Measurements from ENCODE around the gene SEMA4C.
"Not testable (repeated sequence)": the region's sequence is repeated elsewhere in the genome, so short reads cannot be mapped to it uniquely, and the experiment has no call there.

SEMA4C gene

GRCh38 chr2:96897491-96898134 is 27.7 kb upstream of the SEMA4C start:
- no peak for DNase-seq

DNA sequence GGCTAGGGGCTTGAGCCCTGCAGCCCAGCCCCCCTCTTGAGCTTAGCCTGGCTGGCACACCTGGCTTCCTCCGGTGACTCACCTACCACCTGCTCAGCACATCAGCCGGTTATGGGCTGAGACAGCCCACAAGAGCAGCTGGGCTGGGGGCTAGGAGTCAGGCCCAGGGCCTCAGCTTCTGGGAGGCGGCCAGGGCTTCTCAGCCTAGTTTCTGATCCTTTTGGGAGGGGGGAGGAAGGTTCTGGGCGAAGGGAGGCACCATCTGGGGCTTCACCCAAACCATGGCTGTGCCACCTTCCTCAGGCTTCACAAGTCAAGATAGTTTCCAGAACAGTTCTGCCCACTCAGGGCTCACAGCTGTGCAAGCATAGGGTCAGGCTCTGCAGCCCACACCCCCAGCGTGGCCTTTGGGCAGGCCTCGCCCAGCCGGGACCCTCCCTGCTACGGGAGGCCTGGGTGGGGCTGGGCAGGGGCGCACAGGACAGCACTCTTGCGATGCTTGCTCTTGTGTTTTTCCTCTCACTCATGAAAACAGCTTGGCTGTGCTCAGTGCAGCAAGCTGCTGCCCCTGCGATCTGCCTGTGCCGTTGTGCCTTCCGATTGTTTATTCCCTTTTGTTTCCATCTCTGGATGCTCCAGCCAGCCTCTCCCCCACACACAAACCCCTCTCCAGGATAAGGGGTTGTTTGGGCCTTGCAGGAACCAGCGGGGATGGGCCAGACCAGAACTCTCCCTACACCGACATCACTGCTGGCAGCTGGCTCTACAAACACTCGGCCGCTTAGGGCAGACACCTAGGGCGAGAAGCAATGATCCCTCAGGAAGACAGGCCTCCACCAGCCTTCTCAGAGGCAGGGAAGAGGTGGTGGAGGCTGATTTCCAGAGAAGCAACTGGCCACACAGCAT is 26.1 kb upstream of the SEMA4C start:
- no peak for DNase-seq

DNA sequence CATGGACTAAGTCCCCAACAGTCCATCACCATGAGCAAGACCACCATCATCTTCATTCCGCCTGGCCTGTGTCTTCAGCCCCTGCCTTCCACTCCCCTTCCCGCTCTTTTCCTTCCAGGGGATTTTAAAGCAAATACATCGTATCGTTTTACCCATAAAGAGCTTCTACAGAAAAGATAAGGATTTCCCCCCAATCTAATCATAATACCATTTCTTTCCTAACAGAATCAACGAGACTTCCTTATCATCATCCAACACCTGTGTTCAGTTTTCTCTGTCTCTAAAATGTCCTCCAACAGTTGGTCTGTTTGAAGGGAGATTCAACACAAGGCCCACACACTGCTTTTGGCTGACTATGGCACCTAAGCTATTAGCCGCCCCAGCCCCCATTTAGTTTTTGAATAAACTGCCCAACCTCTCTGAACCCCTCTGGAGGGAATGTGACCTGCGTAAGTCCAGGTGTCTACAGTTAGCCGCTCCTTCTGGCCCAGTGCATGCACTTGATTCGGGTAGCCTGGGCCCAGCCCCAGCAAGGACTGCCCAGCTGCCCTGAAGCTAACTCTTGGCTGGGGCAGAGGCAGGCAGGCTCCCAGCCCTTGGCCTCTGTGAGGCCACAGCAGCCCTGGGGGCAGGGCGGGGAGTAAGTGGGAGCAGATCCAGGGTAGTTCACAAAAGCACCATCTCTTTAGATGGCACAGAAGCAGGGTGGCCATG is 25.3 kb upstream of the SEMA4C start:
- DNase-seq: no peak

DNA sequence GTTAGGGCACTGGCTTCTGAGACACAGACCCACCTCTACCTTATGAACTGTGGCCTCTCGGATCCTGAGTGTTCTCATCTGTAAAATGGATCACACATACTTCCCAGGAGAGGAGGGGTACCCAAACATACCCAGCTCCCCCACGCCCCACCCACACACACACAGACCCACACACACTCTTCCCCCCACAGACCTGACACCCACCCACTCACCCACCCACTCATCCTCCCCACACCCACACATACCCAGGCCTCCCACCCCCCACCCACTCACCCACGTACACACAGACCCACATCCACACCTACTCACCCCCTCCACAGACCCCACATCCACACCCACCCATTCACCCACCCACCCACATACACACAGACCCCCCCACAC is 24.3 kb upstream of the SEMA4C start:
- no peak for DNase-seq

GRCh38 chr2:96893289-96894150 is 23.6 kb upstream of the SEMA4C start:
- no peak for DNase-seq

- no peak for DNase-seq
Observed at GRCh38 chr2:96891591-96892333, 21.9 kb upstream of the SEMA4C start.

DNA sequence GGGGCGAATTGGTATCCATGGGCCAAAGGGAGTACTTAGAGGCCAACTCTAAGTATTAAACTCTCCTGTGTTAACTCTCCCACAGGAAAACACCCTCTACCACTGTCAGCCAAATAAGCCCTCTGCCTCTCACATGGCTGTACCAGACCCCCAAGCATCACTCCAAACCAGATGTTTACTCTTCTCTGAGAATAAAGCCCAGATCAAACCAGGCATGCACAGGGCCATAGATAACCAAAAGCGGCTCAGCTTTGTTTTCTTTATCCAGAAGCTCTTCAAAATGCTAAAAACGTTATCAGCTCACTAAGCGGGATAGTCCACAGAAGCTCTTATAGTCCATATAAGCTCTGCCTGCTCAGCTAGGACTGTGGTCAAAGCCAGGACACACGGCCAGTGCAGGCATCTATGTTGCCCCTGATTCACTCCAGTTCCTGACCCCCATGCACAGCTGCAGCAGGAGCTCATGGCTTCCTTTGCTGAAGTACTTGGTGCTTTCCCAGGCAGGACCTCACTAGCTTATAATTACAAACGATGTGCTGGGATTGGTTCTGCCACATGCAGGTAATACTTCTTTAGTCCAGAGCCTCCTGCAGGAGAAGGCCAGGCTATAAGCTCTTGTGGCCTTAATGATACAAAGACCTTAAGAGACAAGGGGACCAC is 21.0 kb upstream of the SEMA4C start:
- DNase-seq: no peak

DNA sequence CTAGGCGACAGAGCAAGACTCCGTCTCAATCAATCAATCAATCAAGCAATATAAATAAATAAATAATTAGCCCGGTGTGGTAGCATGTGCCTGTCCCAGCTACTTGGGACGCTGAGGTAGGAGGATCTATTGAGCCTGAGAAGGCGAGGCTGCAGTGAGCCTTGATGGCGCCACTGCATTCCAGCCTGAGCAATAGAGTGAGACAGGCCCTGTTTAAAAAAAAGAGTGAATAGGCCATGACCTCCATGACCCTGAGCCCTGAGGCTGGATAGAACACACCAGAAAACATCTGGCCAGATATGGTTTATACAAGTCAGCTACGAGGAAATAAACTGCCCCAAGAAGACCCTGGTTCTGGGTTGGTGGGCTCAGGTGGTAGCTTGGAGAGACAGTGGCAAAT is 20.4 kb upstream of the SEMA4C start:
- DNase-seq: no peak

DNA sequence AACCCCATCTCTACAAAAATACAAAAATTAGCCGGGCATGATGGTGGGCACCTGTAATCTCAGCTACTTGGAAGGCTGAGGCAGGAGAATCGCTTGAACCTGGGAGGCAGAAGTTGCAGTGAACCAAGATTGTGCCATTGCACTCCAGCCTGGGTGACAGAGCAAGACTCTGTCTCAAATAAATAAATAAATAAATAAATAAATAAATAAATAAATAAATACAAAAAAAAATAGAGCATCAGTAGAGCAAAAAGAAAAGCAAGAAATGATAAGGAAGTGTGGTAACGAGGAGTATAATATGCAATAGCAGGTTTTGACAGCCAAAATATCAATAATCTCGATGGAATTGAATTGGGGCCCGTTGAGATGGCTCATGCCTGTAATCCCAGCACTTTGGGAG is 19.6 kb upstream of the SEMA4C start:
- not testable (repeated sequence) for DNase-seq

- no peak for DNase-seq
Observed at GRCh38 chr2:96888072-96889011, 18.5 kb upstream of the SEMA4C start.

- no peak for DNase-seq
Observed at GRCh38 chr2:96887493-96888012, 17.7 kb upstream of the SEMA4C start.

DNA sequence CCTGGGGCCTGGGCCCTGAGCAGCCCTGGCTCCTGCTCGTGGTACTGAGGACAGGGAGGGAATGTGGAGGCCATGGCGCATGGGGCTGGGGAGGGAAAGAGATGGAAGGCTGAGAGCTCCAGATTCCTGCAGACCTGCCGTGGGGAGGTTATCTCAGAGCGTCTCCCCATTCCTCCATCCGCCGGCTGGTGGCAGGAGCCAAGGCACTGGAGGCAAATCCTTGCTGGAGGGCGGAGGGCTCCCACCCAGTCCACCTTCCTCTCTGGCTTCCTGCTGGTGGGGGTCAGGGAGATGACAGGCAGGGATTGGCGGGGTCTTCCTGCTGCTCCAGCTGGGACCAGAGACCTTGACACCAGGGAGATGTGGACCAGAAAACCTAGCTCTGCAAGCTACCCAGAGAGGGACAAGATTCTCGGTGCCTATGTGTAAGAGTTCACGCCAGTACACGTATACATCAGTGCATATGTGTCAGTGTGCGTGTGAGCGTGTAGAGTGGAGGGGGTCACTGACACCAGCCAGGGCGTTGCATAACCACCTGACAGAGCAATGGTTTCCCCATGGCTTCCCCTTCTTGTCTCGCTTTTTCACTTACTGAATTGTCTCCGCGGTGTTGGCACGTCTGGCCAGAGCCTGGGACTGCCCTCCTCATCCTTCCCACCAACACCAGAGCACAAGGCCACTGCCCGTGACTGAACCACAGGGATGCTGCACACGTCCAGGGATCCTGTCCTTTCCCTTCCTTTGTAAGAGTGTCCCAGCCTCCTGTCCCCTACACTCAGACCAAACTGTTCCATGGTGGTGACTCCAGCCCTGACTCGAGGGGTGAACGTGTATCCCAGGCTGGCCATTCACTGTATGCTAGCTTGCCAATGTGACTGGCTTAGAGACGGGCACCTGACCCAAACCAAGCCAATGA is 15.8 kb upstream of the SEMA4C start:
- DNase-seq: no peak

DNA sequence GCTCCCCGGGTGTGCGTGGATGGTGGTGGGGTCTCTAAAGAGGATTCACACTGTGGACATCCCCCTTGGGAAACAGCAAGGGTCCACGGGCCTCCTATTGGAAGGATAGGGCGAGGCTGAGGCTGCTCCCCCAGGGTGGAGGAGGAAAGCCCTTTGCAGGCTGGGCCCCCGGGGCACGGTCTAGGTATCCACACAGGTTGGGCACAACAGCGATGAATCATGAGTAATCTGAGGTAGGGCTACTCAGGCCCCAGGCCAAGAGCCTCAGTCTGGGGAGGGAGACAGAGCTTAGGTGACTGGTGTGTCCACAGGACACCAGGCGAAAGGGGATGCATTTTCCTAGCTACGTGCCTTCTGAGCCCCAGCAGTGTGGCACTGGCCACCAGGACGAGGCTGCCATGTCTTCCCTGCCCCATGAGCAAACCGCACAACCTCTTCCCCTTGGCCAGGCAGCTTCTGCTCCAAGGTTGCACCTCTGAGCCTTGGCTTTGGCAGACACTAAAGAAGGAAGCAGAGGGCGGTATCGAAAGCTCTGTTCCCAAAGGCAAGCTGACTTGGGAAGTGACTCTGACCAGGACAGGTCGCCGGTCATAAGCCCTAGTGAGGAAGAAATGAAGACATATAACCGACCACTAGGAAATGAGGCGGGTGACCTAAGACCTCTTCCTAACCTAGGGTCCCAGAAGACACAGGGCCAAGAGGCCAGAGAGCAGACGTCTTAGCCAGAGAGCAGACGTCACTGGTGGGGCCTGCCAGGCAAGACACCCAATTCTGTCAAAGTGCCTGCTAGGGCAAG is 14.6 kb upstream of the SEMA4C start:
- no peak for DNase-seq

- DNase-seq: no peak
Observed at GRCh38 chr2:96883306-96883705, 13.4 kb upstream of the SEMA4C start.

DNA sequence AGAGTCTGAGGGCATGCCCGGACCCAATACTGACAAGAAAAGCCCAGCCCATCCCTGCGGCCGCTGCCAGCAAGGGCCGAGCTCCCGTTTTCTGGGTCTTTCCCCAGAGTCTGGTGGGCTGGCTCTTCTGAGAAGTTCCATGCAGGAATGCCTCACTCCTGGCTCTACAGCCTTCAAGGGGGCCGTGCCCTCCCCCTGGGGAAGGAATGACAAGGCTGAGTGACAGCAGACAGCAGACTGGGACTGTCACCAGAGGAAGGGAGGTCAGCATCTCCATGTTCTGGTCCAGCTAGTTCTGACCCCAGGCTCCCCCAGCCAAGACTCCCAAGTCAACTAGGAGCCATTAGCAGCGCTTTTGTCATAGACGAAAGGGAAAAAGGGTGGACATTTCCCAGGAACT is 13.0 kb upstream of the SEMA4C start:
- no peak for DNase-seq

DNA sequence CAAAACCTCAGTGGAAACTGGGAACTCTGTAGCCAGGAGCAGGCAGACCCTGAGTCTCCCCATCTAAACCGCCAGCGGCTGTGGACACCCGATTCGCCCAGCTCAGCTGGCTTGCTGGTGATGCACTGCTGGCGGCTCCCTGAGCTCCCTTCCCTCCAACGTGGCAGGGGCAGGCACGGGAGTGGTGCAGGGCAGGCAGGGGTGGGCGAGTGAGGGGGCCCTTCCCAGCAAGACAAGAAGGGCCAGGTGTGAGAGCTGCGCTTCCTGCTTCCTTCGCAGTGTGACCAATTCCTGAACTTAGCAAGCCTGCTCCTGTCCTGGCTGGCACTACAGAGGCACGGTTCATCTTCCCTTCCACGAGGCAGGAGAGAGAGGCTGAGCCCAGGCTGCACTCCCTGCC is 12.3 kb upstream of the SEMA4C start:
- no peak for DNase-seq

- DNase-seq: no peak
Observed at GRCh38 chr2:96881349-96882195, 11.7 kb upstream of the SEMA4C start.

Data from T1000 (cell line).